GM21576 (cell line): Measurements from ENCODE around the gene MRPL50.

Source experiments
- ATAC-seq: cut with Tn5 transposase; IDR thresholded peaks from one replicate; pipeline ENCODE4 v1.9.1; 2021; ENCODE audit warnings: mild to moderate bottlenecking, moderate library complexity; ENCODE audit not compliant: unreplicated experiment

Gene MRPL50

GRCh38 chr9:101398068-101398929, at the start of gene MRPL50, which contains the start of gene ZNF189:
TSS of gene MRPL50 (minus strand) at chr9:101398618. CDS start at chr9:101398592, 26 bp downstream.
TSS of gene ZNF189 (plus strand) at chr9:101398851. CDS start at chr9:101399157, 306 bp downstream.
- peak; percentile 97 for ATAC-seq

DNA sequence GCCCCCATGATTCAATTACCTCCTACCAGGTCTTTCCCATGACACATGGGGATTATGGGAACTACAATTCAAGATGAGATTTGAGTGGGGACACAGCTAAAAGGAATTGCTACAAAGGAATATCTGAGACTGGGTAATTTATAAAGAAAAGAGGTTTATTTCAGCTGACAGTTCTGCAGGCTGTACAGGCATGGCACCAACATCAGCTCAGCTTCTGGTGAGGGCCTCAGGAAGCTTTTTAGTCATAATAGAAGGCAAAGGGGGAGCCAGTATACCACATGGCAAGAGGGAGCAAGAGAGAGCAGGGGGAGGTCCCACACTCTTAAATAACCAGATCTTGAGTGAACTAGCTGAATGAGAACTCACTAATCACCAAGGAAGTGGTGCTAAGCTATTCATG, 48.3 kb upstream of the MRPL50 start:
- ATAC-seq: no peak

DNA sequence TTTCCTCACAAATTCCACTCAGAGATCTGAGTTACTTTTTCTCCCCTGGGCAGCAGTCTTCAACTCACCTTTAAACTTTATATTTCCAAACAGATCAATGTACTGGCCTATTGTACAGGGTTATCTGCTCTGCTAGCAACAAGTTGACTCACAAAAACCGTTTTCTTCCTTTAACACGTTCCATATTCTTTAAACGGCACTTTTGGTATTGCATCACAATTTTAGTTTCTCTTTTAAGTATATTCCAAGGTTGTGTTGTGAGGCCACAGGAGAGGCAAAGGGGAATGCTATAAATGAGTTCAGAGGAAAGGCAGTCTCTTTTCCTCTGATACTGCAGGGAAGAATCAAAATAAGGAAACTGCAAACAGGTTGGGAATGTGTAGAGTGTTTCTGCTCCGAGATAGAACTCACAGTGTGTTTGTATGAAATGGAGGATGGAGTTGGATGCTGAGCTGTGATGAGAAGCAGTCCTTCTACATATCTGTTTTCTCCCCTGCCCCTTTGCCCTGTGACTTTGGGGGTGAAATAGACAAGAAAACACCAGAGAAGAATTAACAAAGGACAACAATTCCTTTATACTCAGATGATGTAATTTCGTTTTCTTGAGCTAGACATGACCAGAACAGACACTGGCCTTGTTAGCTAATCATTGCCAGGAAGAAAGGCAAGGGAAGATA, 47.1 kb upstream of the MRPL50 start:
- ATAC-seq: no peak

- no peak for ATAC-seq
Observed at GRCh38 chr9:101443364-101443771, 45.0 kb upstream of the MRPL50 start.

GRCh38 chr9:101442736-101443135, 44.3 kb upstream of the MRPL50 start:
- no peak for ATAC-seq

DNA sequence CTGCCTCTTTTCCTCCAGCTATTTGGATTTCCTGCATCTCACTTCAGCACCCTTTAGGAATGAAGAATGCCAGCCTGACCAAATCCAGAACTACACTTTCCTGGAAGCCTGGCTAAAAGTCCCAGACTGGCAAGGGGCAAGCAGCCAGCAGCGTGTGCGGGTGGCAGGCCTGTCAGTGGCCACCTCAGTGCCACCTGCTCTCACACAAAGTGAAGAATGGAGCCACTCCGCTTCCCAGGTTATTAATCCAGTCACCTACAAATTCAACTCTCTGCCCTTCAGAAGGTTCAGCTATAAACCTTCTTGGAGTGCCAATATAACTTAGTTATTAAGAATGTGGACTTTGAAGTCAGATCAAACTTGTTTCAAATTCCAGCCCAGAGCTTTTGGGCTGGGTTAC, 43.9 kb upstream of the MRPL50 start:
- no peak for ATAC-seq

DNA sequence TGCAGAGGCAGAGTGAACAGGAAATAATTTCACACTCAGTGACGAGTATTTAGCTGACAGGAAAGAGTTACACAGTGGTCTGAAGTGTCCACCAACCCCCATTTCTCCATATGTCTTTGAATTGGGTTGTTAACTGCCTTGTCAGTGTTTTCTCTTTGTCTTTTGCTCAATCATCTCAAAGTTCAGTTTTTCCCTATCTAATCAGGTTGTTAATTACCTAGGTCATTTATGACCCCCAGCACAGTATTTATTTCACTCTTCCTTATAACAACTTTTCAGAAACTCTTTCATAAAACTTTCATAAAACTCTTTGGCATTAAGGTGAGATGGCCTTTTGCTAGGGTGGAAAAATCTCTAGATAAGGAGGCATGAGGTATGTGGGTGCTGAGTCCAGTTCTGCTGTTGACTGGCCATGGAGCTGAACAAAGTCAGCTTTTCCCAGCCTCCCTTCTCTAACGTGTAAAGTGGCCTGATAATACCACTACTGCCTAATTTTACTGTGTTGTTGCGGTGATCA, 42.4 kb upstream of the MRPL50 start:
- ATAC-seq: no peak

DNA sequence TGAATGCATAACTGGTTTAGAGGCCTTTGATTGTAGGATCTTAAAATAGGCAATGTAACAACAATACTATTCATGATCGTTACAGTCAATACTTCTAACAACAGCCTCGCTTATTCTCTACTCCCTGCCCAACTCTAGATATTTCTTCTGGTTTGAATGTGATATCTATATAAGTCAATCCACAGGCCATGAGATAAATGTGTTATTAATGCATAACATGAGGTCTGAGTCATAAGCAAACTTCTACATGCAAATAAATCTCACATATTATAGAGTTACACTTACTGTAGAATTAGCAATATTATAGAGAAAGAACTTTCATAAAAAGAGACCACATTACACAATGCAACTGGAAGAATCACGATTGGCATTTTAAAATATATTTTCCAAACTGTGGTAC, 40.1 kb upstream of the MRPL50 start:
- ATAC-seq: no peak

DNA sequence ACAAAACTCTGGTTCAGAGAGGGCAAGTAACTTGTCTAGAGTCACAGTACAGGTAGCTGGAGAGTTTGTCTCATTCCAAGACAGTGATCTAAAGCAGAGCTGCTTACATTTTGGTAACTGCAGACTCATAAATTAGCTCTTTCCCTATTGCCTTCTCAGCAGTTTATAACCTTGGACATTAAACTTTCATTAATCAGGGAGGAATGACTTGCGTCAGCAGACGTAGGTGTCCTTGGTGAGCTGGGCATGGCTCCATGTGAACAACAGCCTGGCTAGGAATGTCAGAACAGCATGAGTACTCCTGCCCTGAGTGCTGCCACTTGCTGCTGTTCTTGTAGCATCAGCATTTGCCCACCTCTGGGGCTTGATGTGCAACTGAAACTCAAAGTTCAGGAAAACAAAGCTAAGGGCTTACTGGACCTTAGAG, 39.4 kb upstream of the MRPL50 start:
- no peak for ATAC-seq

DNA sequence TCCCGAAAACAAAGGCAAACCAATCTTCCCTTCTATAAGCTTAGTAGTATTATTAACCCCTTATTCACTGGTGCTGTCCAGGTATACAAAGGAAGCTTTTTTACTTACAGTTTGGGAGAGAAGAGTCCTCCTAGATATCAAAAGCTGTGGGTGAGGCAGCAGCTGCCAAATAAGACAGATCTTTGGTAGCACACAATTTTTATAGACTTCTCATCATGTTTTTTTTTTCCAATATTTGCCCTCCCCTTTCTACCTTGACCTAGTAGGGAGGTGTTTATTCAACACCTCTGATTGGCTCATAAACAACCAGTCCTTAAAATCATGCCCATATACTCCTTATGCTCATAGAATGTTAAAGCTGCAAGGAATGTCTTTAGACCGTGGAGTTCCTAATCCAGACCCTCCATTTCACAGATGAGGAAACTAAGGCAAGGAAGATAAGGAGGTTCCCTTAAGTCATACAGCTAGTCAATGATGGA, 37.2 kb upstream of the MRPL50 start, which contains the start of gene ALDOB:
Gene ALDOB (minus strand): TSS at position 174 of the 479 bp plus-strand sequence. CDS start 4,887 bp downstream, outside the sequence.
- no peak for ATAC-seq

GRCh38 chr9:101434998-101435397, 36.6 kb upstream of the MRPL50 start:
- no peak for ATAC-seq

DNA sequence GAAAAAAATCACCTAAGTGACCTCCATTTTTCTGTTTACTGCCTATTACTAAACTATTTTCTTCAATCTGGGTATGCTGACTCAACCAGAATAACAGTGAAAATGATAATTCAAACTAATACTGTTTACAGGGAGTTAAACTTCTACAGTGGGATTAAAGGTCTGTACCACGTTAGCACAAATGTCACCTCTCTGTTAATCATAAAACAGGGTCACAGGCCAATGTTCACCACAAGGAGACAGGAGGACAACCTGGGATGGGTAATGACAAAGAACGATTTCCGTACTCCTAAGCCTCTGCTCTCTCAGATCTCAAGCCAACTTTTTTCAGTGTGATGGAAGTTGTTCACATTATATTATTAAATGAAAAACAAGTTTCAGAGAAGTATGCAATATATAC, 34.8 kb upstream of the MRPL50 start:
- no peak for ATAC-seq

DNA sequence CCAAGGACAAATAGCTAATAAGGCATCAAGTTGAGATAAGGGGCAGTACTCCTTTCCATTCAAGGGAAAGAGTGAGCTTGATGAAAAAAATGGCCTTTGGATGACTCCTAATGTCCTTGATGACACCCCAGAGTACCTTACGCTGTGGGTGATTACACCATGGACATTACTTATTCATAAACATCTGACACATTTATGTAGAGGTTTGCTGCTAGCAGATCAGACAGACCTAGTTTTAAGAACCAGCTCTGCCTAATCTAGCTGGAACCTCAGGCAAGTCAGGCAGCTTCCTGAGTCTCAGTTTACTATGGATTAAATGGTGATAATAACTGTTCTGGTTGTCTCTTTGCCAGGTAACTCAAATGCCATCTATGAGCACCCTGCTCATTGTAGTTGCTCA, 34.3 kb upstream of the MRPL50 start:
- no peak for ATAC-seq

DNA sequence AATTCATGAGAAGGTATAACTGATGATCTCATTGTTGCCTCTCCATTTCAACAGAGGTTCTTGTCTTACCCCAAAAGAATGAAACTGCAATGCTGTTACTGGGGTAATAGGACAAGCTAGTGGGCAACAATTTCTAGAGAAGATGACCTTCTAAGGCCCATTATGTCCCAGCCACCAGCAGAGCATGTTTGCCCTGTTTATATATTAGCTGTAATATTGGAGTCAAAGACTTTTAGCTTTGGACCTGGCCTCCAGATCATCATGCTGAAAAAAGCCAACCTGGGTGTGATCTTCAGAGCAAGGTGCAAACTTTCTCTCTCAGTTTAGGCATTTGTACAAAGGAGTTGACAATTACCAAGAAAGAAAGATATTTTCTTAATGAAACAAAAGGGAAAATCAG, 33.8 kb upstream of the MRPL50 start:
- no peak for ATAC-seq

DNA sequence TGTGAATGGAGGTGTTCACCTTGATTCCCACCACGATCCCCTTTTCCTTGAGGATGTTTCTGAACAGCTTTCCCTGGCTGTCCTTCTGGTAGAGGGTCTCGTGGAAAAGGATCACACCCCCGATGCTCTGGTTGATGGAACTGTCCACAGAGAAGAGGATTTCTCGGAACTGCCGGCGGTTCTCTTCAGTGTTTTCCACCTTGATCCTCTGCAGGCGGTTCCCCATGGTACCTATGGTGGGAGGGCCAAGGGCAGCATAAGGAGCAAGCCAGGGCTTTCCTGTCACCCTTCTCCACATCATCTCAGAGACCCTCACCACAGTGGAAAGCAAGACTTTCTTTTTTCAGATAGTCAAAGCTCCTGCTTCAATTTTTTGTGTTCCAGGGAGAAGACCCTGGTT, 31.3 kb upstream of the MRPL50 start:
- no peak for ATAC-seq

DNA sequence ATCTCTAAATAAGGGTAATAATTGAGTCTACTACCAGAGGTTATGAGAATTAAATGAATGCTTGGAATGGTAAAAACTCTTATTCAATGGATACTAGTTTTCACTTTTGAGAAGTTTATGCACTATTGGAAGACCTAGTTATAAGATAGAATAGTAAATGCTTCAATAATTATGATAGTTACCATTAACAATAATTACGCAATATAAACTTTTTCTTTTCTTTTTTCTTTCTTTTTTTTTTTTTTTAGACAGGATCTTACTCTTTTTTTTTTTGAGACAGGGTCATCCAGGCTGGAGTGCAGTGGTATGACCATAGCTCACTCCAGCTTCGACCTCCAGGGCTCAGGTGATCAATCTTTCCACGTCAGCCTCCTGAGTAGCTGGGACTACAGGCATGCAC, 30.5 kb upstream of the MRPL50 start:
- no peak for ATAC-seq

DNA sequence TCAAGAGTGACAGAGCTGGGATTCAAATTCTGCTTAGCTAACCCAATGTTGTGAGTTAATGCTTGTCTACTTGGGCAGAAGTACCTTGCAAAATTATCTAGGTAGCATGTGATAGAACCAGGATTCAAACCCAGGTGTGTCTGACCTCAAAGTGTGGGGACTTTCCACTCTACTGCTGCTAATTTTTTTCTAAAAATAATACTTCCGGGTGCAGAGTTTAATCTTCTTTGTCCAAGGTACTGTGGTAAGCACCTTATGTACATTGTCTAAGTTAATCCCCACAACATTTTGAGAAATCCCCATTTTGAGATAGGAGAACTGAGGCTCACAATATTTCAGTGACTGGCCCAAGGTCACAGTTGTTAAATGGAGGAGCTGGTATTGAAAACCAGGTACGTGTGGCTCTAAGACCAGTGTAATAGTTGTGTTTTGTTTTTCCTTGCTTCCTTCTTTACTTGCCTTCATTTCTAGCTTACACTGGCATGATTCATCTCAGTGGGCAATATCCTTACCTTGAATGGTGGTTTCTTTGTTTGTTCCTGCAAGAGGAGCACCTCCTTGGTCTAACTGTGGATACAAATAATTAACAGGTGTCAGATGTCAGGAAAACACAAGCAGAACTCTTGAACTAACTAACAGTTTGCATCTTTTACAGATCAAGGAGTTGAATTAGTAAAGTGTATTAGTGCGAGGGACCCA, 29.7 kb upstream of the MRPL50 start:
- ATAC-seq: peak; percentile 61

DNA sequence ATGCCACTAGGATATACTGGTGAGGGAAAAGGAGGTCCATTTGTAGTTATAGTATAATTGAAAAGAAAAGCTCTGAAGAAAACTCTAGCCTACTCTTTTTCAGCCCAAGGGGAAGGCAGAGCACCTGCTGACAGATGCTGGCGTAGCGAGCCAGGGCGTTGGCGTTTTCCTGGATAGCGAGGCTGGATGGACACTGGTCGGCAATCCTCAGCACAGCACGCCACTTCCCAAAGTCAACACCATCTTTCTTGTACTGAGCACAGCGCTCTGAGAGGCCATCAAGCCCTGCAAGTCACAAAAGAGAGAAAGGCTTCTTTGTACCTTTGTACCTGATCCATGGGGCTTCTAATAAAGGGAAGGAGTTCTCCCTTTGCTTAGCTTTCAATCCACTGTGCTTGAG, 28.9 kb upstream of the MRPL50 start:
- no peak for ATAC-seq

DNA sequence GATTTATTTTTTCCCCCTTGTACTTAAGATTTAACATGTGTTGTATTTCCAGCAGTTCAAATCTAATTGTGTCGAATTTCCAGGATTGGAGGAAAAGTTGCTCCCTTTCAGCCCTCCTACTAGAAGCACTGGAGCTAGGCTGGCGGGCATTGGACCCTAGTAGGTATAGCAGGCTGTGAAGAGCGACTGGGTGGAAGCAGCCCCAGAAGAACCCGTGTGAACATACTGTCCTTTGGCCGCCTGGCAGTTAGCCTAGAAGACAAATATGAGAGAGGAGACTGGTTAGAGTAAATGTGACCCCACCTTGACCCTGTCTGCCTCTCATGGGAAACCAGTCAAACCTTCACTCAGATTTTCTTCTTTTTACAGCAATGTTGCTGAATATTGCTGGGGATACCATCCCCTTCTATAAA, 23.2 kb upstream of the MRPL50 start:
- no peak for ATAC-seq

GRCh38 chr9:101419863-101420262, 21.4 kb upstream of the MRPL50 start:
- no peak for ATAC-seq
